NCI-H748 treated with DMSO at 0.1 percent for 48 hours (cell line): ENCODE data around the gene ARHGEF10L.
"Not testable (repeated sequence)": the region's sequence is repeated elsewhere in the genome, so short reads cannot be mapped to it uniquely, and the experiment has no call there.

ENCODE experiments used
- DNase-seq: peaks from one replicate; lab custom pipeline; 2025; lab: John Stamatoyannopoulos, UW

Gene ARHGEF10L

DNA sequence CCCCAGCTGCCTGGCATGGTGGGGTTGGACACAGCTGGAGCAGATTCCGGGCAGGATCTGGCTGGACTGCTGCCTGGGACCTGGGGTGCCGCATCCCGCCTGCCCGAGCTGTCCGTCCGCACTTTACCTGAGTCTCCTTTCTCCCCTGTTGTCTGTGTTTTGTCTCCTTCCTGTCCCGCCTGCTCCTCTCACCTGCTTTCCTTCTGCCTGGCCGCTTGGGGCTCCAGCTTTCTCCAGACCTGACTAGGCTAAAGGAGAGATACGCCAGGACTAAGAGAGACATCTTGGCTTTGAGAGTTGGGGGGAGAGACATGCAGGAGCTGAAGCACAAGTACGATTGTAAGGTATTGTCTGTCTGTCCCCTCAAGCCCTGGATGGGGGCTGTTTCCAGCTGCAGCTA, 73.3 kb downstream of the ARHGEF10L start:
- DNase-seq, result no peak

DNA sequence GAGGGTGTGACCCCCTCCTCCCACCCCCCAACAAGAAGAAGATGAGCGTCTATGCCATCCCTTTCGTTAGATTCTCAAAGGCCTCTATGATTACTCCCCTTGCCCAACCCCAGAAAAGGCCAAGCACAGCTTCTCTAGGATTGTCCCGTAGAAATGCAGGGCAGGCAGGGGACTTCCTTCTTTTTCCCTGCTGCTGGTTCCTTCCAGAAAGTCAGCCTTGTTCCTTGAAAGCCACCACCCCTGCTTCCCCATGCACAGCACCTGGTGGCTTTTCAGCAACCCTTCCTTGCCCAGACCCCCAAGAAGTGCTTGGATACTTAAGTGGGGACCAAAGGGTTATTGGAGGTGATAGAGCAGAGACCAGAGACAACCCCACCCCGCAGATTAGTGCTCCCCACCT, 75.1 kb downstream of the ARHGEF10L start:
- no peak for DNase-seq

DNA sequence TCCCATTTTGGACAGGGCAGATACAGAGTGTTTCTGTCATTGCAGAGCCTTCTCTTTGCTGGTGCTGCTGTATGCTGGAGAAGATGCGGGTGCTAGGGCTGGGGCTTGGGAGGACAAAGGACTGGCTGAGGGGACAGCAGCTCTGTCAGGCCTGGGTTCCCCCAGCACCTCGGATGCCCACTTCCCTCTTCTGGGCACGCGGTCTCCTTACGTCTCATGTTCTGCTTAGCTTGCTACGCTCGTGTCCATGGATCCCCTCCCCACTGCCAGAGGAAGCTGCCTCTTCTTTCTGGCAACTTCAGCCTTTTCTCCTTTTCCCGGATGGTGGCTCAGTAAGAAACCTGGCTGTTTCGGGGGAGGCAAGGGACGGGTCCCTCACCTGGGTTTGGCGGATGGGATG, 75.7 kb downstream of the ARHGEF10L start:
- no peak for DNase-seq

DNA sequence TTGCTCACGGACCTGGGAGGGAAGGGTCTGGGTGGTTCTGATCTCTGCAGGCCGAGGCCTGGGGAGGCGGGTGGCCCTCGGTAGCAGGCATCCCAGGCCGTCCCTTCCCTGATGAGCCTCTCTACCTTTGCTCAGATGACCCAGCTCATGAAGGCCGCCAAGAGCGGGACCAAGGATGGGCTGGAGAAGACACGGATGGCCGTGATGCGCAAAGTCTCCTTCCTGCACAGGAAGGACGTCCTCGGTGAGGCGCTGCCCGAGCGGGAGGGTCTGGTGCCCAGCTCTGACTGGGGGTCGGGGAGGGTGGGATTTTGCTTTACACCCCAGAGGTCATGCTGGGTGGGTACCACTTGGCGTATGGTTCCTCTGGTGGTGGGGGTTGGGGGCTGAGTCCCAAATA, 76.5 kb downstream of the ARHGEF10L start:
- no peak for DNase-seq

DNA sequence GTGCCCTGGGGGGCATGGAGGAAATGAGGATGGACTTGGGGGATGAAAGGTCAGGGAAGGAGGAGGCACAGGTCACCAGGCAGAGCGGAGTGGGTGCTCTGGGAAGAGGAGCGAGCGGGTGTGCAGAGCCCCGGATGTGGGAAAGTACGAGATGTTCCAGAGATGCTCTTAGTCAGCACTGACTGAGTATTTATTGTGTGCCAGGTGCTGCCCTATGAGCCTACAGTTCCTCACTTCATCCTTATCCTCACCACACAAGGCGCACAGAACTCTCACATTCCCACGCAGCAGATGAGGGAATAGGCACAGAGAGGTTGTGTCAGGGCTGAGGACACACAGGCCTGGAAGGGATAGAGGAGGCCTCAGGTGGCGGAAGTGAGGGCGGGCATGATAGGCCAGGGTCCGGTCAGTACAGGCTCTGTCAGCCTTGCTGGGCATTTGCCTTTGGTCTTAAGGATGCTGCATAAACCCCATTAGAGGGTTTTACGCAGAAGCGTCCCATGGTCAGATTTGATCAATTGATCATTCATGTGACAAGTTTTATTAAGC, 77.3 kb downstream of the ARHGEF10L start:
- no peak for DNase-seq

DNA sequence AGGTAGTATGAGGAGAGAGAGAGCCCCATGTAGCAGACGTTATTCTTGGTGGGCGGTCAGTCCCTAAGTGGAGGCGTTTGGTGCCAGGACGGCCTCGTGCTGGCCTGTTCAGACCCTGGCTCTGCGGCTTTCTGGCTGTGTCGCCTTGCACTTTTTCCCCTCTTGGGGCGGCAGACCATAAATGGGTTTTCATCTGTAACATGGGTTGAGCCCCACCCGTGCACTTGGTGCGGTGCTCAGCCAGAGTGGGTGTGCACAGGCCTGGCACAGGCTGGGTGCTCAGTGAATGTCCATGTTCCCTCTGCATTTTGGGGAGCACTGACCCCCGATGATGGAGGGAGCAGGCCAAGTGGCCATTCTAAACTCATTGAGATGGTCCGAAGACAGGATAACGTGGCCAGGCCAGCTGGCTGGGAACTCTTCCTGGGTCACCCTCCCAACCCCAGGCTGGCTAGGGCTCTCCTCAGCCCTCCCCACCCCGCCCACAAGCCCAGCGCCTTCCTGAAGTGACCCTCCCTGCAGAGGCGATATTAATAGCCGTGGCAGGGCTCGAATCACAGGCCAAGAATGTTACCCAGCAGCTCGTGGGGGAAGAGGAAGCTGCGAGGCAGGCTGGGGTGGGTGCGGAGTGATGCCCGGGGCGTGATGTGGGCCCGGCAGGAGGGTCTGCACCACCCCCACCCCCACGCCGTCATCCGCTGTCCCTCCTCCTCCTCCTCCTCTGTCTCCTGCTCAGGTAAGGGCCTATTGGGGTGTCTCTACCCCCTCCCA, 78.5 kb downstream of the ARHGEF10L start:
- no peak for DNase-seq

DNA sequence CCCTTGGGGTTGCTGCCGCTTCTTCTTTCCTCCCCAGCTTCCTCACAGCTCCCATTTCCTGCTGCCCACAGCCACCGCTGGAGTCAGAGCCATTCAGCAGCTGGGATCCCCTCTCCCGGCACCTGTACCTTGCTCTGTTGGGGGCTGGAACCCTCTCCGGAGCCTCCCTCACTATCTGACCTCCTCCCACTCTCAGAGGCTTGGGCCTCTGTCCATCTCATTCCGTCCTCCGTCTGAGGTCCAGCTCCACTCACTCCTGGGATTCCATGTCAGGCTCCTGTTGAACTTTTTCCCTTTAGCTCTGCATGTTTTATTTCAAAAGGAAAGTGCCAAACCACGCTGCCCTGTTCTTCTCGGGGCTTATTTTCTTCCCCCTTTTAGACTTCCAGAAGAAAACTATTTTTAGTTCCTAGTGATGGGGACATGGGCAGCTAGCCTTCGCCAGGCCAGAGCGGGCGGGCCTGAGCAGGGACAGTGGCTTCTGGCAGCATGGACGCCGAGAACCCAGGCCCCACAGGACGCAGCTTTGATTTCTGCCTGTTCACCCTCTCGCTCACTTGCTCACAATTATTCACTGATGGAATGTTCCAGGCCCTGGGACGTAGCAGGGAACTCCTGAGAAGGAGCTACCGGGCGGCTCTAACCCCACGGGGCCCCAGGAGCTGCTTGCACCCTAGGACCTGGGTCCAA, 79.2 kb downstream of the ARHGEF10L start:
- no peak for DNase-seq

DNA sequence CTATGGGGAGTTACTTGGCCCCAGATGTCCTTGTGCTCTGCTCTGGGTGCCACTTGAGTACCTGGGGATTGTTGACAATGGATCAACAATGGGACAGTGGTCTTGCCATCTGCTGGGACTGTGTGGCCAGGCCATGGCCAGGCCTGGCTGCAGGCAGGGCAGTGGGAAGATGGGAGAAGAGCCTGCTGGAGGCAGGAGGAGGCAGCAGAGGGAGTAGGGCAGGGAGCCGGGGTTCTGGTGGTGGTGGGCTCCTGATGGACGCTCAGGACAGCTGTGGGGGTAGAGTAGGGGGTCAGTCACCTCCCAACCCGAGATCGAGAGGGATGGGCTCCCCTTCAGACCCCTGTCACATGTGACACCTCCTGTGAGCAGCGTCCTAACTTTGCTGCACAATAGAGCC, 81.0 kb downstream of the ARHGEF10L start:
- DNase-seq, result no peak

DNA sequence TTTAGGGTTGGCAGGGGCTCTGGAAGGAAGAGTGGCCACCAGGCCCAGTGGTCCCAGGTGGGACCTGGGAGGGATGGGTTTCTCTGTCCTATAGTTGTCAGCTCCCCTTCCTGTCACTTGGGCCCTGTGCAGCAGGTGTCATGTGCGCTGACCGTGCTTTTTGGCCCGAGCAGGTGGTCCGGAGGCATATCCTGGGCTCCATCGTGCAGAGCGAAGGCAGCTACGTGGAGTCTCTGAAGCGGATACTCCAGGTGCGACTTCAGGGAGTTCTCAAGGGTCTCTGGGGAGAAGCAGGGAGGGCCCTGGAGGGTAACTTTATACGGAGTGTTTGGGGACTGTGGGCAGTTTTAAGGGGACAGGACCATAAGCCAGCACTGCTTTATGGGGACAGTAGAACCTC, 82.2 kb downstream of the ARHGEF10L start:
- no peak for DNase-seq

DNA sequence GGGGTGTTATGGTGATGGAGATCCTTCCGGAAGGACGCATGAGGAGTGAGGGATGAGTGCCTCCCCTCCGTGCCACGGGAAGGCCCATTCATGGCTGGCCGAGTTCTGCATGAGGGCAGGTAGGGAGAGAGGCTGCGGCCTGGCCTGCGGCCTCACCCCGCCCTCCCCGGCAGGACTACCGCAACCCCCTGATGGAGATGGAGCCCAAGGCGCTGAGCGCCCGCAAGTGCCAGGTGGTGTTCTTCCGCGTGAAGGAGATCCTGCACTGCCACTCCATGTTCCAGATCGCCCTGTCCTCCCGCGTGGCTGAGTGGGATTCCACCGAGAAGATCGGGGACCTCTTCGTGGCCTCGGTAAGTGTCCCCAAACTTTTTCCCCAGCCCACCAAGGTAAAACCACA, 83.3 kb downstream of the ARHGEF10L start:
- no peak for DNase-seq

DNA sequence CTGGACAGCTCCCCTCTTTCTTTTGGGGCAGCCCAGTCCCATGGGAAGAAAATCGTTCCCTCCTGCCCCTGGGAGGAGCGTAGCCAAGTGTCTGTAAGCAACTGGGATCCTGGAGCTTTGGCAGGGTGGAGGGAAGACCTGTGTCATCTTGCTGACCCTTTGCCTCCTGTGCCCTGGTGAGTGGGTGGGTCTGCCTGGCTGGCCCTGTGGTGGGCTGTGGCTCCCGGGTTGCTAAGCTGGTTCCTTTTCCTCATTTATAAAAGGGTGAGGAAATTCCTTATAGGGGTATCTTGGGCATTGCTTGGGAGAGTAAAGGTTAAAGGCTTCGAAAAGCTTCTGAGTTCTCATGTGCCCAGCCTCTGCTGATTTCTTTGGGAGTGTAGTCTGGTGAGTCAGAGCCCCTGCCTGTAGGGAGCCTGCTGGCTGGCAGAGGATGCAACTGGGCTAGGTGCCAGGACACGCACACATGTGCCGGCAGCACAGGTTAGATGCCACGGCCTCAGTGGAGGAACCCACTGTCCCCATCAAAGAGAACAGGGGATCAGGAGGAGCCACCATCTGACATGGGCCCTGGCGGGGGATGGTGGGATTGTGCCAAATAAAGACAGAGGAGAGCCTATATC, 85.2 kb downstream of the ARHGEF10L start:
- DNase-seq, result no peak

DNA sequence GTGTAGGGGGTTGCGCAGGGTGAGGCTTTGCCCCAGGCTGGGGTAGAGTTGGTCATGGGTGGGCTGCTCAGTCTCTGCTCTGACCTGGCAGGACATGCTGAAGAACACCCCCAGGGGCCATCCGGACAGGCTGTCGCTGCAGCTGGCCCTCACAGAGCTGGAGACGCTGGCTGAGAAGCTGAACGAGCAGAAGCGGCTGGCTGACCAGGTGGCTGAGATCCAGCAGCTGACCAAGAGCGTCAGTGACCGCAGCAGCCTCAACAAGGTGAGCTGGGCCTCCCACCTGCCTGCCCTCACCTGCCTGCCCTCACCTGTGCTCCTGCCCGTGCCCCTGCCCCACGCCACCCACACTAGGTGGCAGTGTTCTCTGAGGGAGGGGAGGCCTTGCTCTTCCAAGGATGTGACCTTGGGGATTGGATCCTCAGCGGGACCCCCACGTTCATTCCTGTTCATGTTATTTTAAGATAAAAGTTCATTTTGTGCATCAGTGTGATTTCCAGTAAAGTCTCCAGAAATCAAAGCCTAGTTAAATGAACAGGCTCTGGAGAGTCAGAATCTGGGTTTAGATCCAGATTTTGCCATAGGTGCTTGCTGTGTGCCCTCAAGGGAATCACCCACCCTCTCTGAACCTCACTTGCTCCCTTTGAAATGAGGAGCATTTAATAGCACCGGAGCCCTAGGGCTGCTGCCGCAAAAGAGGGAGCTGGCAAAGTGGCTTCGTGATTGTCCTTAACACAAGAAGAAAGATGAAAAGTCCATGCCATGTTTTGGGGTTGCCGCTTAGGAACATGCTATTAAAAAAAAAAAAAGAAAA, 87.9 kb downstream of the ARHGEF10L start:
- DNase-seq, result no peak

DNA sequence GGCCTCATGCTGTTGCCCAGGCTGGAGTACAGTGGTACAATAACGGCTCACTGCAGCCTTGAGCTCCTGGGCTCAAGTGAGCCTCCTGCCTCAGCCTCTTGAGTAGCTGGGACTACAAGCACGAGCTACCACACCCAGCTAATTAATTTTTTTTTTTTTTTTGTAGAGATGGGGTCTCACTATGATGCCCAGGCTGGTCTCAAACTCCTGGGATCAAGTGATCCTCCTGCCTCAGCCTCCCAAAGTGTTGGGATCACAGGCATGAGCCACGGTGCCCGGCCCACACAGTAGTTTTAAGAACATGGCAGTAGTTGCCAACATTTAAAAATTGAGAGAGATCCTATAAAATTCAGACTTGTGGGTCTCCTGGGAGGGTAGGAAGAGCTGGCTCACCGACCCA, 89.5 kb downstream of the ARHGEF10L start:
- DNase-seq, result not testable (repeated sequence)

DNA sequence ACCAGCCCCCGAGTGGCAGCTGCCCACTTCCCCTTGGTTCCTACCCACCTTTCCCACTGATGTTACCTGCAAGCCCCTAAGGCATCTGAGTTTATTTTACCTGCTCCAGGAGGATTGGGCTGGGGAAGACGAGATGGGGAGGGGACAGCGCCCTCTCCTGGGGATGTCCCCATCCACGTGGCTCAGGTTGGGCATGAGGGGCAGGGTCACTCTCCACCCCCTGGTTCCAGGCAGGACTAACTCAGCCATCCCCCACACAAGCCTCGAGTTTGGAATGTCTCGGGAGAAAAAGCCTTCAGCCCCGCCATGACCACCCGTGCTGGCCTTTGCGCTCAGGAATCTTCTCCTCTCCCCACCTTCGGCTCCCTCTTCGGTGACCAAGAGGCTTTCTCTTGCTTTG, 90.0 kb downstream of the ARHGEF10L start:
- no peak for DNase-seq

DNA sequence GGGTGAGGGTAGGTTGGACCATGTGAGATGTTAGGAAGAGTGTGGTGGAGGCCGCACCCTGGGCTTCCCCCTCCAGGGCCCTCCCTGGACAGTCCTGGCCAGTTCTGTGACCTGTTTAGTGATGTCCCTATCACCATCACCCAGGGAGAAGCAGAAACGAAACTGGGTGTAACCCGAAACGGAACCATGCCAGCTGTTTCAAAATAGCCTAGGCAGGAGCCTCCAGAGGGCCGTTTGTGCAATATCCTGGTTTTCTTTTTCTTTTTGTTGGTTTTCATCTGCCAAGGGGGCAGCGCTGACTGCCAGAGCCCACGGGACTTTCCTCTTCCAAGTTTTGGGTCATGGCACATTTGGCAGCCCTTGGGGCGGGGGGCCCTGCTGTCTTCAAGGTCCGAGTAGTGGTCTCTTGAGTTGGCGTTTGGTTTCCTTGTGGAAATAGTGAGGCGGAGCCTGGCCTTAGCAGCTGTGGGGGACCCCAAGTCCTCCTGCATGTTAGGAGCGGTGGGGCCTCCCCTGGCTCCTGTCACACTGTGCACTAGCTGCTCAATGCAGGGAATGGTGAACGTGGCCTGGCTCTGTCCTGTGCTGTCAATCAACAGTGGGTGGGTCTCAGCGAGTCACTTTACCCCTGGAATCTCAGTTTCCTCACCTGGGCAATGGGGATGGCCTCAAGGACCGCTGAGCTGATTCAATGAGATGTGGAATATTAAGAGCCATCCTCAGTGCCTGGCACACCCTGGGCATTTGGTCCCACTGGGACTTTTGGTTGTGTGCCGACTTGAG, 90.7 kb downstream of the ARHGEF10L start:
- DNase-seq, result no peak

DNA sequence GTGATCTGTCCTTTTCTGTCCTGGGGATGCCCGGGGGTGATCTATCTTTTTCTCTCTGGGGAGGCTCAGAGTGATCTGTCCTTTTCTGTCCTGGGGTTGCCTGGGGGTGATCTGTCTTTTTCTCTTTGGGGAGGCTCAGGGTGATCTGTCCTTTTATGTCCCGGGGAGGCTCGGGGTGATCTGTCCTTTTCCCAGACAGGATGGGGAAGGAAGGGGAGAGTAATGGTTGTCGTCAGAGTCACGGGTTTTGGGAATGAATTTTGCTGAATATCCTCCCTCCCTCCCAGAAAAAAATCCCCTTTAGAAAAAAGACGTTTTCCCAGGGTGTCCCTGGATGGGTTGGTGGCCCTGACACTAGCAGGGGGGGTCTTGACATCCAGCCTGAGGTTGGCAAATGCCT, 91.5 kb downstream of the ARHGEF10L start:
- no peak for DNase-seq

DNA sequence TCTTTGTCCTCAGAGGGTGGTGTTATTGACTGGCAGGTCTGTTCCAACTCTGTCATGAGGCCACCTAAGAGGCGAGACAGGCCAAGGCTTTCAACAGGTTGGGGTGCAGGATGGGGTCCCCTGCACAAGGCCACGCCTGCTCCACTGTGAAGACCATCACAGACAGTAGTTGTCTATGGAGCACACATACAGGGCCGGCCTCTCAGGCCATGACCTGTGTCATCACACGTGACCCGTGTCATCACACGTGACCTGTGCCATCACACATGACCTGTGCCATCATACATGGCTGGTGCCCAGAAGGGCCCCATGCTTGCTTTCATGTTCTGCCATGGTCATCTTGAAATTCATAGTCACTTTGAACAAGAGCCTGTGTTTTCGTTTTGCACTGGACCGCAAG, 91.9 kb downstream of the ARHGEF10L start:
- no peak for DNase-seq

DNA sequence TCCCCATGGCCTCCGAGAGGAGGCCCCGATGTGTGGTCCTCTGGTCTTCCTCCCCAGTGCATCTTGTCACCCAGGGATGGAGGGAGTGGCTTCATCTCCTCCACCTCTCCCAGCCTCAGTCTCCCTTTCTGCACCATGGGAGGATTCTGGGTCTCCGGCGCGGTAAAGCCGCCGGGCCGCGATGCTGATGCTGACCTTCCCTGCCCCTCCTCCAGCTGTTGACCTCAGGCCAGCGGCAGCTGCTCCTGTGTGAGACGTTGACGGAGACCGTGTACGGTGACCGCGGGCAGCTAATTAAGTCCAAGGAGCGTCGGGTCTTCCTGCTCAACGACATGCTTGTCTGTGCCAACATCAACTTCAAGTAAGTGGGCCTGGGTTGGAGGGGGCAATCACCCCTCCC, 92.6 kb downstream of the ARHGEF10L start:
- DNase-seq, result no peak

DNA sequence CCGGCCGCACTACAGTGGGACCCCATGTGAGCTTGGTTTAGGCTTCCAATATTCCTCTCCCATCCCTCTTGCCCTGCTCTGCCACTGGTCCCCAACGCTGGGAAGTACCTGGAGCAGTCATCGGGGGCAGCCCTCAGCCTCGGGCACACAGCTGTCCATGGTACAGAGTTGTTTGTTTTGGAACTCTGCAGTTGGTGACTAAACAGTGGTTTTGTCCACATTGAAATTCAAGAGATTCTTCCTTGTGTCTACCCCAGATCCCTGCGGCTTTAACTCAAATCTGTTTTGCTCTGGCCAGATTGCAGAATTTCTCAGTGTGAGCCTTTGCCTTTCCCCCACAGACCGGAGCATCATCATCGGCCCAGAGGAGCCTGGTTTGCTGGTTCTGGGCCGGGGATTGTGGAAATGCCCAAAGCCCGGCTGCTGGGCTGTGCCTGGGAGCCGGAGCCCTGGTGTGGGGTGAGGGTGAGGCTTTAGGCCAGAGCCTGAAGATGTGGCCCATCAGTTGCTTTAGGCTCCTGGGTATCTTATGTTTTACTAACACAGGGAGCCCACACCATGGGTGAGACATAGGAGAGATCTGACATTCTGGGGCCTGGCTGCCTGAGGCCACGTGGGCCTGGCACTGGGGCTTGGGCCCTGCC, 93.2 kb downstream of the ARHGEF10L start:
- DNase-seq, result no peak

DNA sequence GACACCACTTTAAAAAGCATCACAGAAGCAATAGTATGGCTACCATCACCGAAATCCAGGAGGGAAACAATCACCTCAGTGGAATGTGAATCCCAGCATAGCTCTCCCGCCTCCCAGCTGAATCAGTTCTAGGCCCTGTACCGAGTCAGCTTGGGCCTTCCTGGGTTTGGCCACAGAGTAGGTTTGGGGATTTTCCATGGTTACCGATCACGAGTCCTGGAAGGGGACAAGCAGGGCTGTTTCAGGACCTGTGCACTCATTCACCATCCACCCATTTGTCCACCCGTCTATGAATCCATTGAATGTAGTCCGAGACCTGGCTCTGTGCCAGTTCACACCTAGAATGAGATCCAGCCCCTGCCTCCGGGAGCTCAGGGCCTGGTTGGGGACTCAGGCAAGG, 94.2 kb downstream of the ARHGEF10L start:
- no peak for DNase-seq

DNA sequence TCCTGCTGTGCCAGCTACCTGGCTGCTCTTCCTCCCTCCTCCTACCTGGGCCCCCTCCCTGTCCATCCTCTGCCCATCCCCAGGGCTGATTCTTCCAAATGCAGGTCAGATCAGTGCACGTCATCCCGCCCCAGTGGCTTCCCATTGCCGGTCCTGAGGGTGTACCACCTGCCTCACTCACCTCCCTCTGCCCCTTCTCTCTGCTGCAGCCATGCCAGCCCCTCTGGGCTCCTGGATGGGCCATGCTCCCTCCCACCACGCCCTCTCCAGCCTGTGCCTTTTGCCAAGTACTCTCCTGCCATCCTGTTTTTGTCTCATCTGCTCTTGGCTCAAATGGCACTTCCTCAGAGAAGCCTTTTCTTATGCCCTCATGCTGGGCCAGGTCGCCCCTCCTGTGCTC, 95.8 kb downstream of the ARHGEF10L start:
- DNase-seq, result no peak
